Testis (tissue), 2 donors: ENCODE data around the gene PHF12.

Experiments used
- CTCF ChIP-seq, 3 experiments: fragments of 450-650 bp in 2 of 3; fragments of 200-600 bp in 1 of 3; sonication (generic) in 1 of 3; IDR thresholded peaks; one replicate each; pipeline ENCODE4 v1.5.1; 2016 to 2019; ENCODE audit warnings: antibody characterized with exemption in 3 of 3, mild to moderate bottlenecking in 2 of 3, moderate library complexity in 1 of 3
- POLR2A ChIP-seq: fragments of 450-650 bp; IDR thresholded peaks from one replicate; pipeline ENCODE4 v1.6.1; 2017; ENCODE audit warnings: antibody characterized with exemption, mild to moderate bottlenecking, moderate library complexity

- no peak for TF ChIP-seq CTCF (IDR thresholded peaks at IDR 0.05)
- TF ChIP-seq POLR2A, result no peak
These were observed 49.7 kb upstream of the PHF12 start for GRCh38 chr17:29000973-29001372.
